ENCODE data around the gene SMIM45.

The SMIM45 gene

DNA sequence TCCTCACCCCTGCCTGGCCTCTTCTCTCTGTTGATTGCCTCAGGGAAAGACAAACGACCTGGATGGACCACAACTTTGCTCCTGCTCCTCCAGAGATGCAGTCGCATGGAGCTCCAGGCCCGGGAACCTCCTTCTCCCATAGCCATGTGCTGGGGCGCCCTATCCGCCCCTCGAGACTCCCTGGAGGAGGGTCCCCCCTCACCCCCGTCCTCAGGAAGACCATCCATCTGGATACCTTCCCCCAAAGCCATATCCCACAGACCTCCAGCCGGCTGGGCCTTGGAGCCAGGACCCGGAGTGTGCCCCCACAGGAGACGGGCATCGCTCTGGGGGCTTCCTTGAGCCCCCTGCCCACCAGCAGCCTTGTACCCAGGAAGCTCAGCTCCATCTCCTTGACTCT is 19.5 kb downstream of the SMIM45 start (continued):
- TF ChIP-seq TBP (IDR thresholded peaks at IDR 0.05; ENCODE audit: low read depth, low read length) (no peak), MAFK (IDR thresholded peaks at IDR 0.05; ENCODE audit: low read depth, low read length) (no peak), CBX8 (IDR thresholded peaks at IDR 0.05; ENCODE audit: borderline replicate concordance, low read depth, low read length) (no peak), PHF8 (conservative IDR thresholded peaks at IDR 0.05; ENCODE audit: low read depth, low read length) (no peak), CEBPB (IDR thresholded peaks at IDR 0.05; ENCODE audit: low read depth, low read length) (no peak)

All from H1 (cell line).